Body of pancreas (tissue), 4 donors: ENCODE results near the gene USH2A. TPM values are rescaled to one million over a fixed set of nuclear protein-coding genes. Genes with fewer than 3 reads are reported as not detected.

Experiments
- ATAC-seq: fragments of 150-250 bp; one replicate; pipeline ENCODE4 v1.9.1; 2016
- DNase-seq, 4 donors: peaks; one replicate each; pipeline ENCODE4 v3.0.0-alpha.2; 2019
- H3K27ac ChIP-seq, 4 donors: fragments of 200-600 bp; sonication (generic); 1 replicate in 3 of 4; 2 replicates in 1 of 4; pipeline versions ENCODE4 v1.5.1 to v1.6.1; 2016 to 2019; ENCODE audit warnings: mild to moderate bottlenecking in 1 of 4, mixed read lengths in 1 of 4, moderate library complexity in 1 of 4
- H3K27me3 ChIP-seq, 2 donors: fragments of 200-600 bp; sonication (generic); one replicate each; pipeline ENCODE4 v1.6.0; 2016; ENCODE audit warnings: mild to moderate bottlenecking in 1 of 2
- H3K36me3 ChIP-seq, 2 donors: fragments of 200-600 bp; sonication (generic); replicated peaks in 1 of 2; 2 replicates each; pipeline ENCODE4 v1.5.1; 2016; ENCODE audit warnings: low read depth in 2 of 2; ENCODE audit not compliant: insufficient read depth in 1 of 2
- H3K4me1 ChIP-seq: fragments of 200-600 bp; sonication (generic); one replicate; pipeline ENCODE4 v1.6.0; 2016
- H3K4me3 ChIP-seq, 2 donors: fragments of 200-600 bp; sonication (generic); 1 replicate in 1 of 2; 2 replicates in 1 of 2; pipeline ENCODE4 v1.5.1; 2016 to 2019
- H3K9me3 ChIP-seq, 3 donors: fragments of 200-600 bp; sonication (generic); 1 replicate in 2 of 3; 2 replicates in 1 of 3; pipeline ENCODE4 v1.5.1; 2016
- POLR2A ChIP-seq, 3 donors: fragments of 450-650 bp; IDR thresholded peaks; one replicate each; pipeline ENCODE4 v1.6.1; 2016; ENCODE audit warnings: antibody characterized with exemption in 3 of 3, mild to moderate bottlenecking in 2 of 3
- WGBS, 2 donors: methylation state at CpG; one replicate each; pipeline ENCODE4 v1.1.5; 2017; 5-methylcytosine and 5-hydroxymethylcytosine counted together
- intact Hi-C: fragments of 100-400 bp; cut with DNase I; formaldehyde crosslinking; loops from one replicate; pipeline ENCODE4 v1.15.1; 2023
- total RNA-seq, 2 donors: library from RNA; depleted of rRNA; stranded (reverse); fragments of >200 nt; gene quantifications; one replicate each; pipeline ENCODE4 v1.1.0, GENCODE V29; 2016
- TF ChIP-seq, protein P1 (sequence below), 7 experiments: fragments of 450-650 bp in 4 of 7; fragments of 200-600 bp in 3 of 7; sonication (generic) in 3 of 7; IDR thresholded peaks; one replicate each; pipeline ENCODE4 v1.5.1; 2016 to 2019; ENCODE audit warnings: antibody characterized with exemption in 7 of 7

The USH2A gene
- total RNA-seq, 2 donors from 2014 or later = 0.26 to 0.33 TPM

DNA sequence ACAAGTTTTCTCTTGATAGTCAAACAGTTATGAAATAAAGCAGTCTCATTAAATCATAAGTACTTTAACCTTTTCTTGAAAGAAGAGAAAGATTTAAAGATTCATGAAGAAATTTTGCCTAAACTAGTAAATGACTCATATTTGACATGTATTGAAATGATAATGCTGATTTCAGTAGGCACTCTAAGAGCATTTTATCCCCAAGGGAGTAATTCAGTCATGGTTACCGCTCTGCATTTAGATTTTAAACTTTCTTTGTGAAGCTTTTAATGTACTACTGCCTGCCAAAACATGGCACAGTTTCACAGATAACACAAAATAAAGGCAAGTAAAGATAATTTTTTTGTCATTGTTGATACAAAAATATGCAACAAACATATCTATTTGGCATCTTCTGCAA lies 6.8 kb downstream of the USH2A start:
- Histone ChIP-seq H3K36me3 (no peaks in the 10 kb centered on the region), H3K27ac (no peak overlapping the region), H3K9me3 (no peaks in the 10 kb centered on the region), H3K27me3 (no peaks in the 10 kb centered on the region), H3K4me3 (no peak overlapping the region), H3K4me1 (peaks cover 6% of the 10 kb centered on the region)
- WGBS, 2 donors = 78 to 91% methylated on average over 1 of the region's 1 CpG
- TF ChIP-seq POLR2A (IDR thresholded peaks at IDR 0.05) = no peak
- TF ChIP-seq, protein P1, sequence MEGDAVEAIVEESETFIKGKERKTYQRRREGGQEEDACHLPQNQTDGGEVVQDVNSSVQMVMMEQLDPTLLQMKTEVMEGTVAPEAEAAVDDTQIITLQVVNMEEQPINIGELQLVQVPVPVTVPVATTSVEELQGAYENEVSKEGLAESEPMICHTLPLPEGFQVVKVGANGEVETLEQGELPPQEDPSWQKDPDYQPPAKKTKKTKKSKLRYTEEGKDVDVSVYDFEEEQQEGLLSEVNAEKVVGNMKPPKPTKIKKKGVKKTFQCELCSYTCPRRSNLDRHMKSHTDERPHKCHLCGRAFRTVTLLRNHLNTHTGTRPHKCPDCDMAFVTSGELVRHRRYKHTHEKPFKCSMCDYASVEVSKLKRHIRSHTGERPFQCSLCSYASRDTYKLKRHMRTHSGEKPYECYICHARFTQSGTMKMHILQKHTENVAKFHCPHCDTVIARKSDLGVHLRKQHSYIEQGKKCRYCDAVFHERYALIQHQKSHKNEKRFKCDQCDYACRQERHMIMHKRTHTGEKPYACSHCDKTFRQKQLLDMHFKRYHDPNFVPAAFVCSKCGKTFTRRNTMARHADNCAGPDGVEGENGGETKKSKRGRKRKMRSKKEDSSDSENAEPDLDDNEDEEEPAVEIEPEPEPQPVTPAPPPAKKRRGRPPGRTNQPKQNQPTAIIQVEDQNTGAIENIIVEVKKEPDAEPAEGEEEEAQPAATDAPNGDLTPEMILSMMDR (IDR thresholded peaks at IDR 0.05) = no peak
- ATAC-seq (no peak), DNase-seq (no peak)
- intact Hi-C loops = no loop called here

DNA sequence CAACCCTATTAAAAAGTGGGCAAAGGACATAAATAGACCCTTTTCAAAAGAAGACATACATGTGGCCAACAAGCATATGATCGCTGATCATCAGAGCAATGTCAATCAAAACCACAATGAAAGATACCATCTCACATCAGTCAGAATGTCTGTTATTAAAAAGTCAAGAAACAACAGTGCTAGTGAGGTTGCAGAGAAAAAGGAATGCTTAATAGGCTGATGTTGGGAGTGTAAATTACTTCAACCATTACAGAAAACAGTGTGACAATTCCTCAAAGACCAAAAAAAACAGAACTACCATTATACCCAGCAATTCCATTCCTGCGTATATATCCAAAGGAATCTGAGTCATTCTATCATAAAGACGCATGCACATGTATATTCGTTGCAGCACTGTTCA lies 13.2 kb downstream of the USH2A start:
- no peak overlapping the region for H3K4me3 ChIP-seq
- H3K4me1 ChIP-seq = no peaks in the 10 kb centered on the region
- no peaks in the 10 kb centered on the region for H3K9me3 ChIP-seq
- H3K27ac ChIP-seq = no peak overlapping the region
- intact Hi-C loops = no loop called here
- H3K36me3 ChIP-seq = no peaks in the 10 kb centered on the region
- H3K27me3 ChIP-seq = no peaks in the 10 kb centered on the region
- DNase-seq = no peak
- 73 to 76% methylated on average over 4 of the region's 4 CpGs for WGBS, 2 donors
- TF ChIP-seq, protein P1 (IDR thresholded peaks at IDR 0.05) = no peak
- no peak for TF ChIP-seq POLR2A (IDR thresholded peaks at IDR 0.05)
- ATAC-seq = no peak

GRCh38 chr1:216390956-216391355 lies 32.3 kb downstream of the USH2A start:
- Histone ChIP-seq H3K36me3 (no peaks in the 10 kb centered on the region), H3K4me3 (no peak overlapping the region), H3K9me3 (no peaks in the 10 kb centered on the region), H3K27me3 (no peaks in the 10 kb centered on the region), H3K4me1 (no peaks in the 10 kb centered on the region), H3K27ac (no peak overlapping the region)
- DNase-seq = no peak
- TF ChIP-seq, protein P1 (IDR thresholded peaks at IDR 0.05) = no peak
- no peak for ATAC-seq
- WGBS, 2 donors = 71 to 79% methylated on average over 3 of the region's 3 CpGs
- intact Hi-C loops = no loop called here

- H3K27ac ChIP-seq = no peak overlapping the region
- no peaks in the 10 kb centered on the region for H3K4me1 ChIP-seq
- no peaks in the 10 kb centered on the region for H3K27me3 ChIP-seq
- H3K4me3 ChIP-seq = no peak overlapping the region
- TF ChIP-seq, protein P1 (IDR thresholded peaks at IDR 0.05) = no peak
- no peak for TF ChIP-seq POLR2A (IDR thresholded peaks at IDR 0.05)
- ATAC-seq (no peak), DNase-seq (no peak)
- H3K9me3 ChIP-seq = no peaks in the 10 kb centered on the region
- H3K36me3 ChIP-seq = no peaks in the 10 kb centered on the region
- intact Hi-C loops = no loop called here
Measured at GRCh38 chr1:216389774-216390173, 33.5 kb downstream of the USH2A start.

- no peak for ATAC-seq
- Histone ChIP-seq H3K27me3 (no peaks in the 10 kb centered on the region), H3K36me3 (no peaks in the 10 kb centered on the region), H3K4me3 (no peak overlapping the region), H3K27ac (no peak overlapping the region), H3K4me1 (no peaks in the 10 kb centered on the region), H3K9me3 (no peaks in the 10 kb centered on the region)
- TF ChIP-seq, protein P1 (IDR thresholded peaks at IDR 0.05) = no peak
- TF ChIP-seq POLR2A (IDR thresholded peaks at IDR 0.05) = no peak
- WGBS, 2 donors = 14 to 26% methylated on average over 2 of the region's 2 CpGs
- intact Hi-C loops = no loop called here
- DNase-seq = no peak
Measured at GRCh38 chr1:216388558-216388957, 34.7 kb downstream of the USH2A start.
